NCI-H1417 (cell line): ENCODE data around the gene ERGIC1.

ENCODE experiments used
- DNase-seq, 3 experiments: peaks; one replicate each; lab custom pipeline; 2025; lab: John Stamatoyannopoulos, UW

ERGIC1 gene

GRCh38 chr5:172921906-172922305 is 87.9 kb downstream of the ERGIC1 start:
- DNase-seq = no peak

GRCh38 chr5:172923539-172923938 is 89.5 kb downstream of the ERGIC1 start:
- DNase-seq = no peak

GRCh38 chr5:172925336-172925948 is 91.4 kb downstream of the ERGIC1 start:
- no peak for DNase-seq

GRCh38 chr5:172926008-172926523 is 92.0 kb downstream of the ERGIC1 start:
- no peak for DNase-seq

- no peak for DNase-seq
Measured at GRCh38 chr5:172926796-172927195, 92.7 kb downstream of the ERGIC1 start.

- DNase-seq = no peak
Measured at GRCh38 chr5:172929371-172929838, 95.4 kb downstream of the ERGIC1 start.

GRCh38 chr5:172931001-172931536 is 97.0 kb downstream of the ERGIC1 start:
- no peak for DNase-seq

GRCh38 chr5:172932313-172933017 is 98.4 kb downstream of the ERGIC1 start:
- DNase-seq = peak; percentile 18 to 64 (median 48)

- DNase-seq = no peak
Measured at GRCh38 chr5:172933238-172933637, 99.2 kb downstream of the ERGIC1 start.

- no peak for DNase-seq
Measured at GRCh38 chr5:172935096-172935495, 101.0 kb downstream of the ERGIC1 start.

- DNase-seq = no peak
Measured at GRCh38 chr5:172936401-172936800, 102.3 kb downstream of the ERGIC1 start.

GRCh38 chr5:172939071-172939470 is 105.0 kb downstream of the ERGIC1 start:
- DNase-seq = peak in 2 of 3 experiments; percentile 4 to 5

- DNase-seq = peak; percentile 15 to 64 (median 27)
Measured at GRCh38 chr5:172939611-172940267, 105.7 kb downstream of the ERGIC1 start.

- DNase-seq = no peak
Measured at GRCh38 chr5:172940268-172941066, 106.4 kb downstream of the ERGIC1 start.

- DNase-seq = peak in 1 of 3 experiments; percentile 11
Measured at GRCh38 chr5:172941067-172941516, 107.0 kb downstream of the ERGIC1 start.

- DNase-seq = no peak
Measured at GRCh38 chr5:172942556-172942955, 108.5 kb downstream of the ERGIC1 start.

- DNase-seq = peak in 1 of 3 experiments; percentile 1
Measured at GRCh38 chr5:172943283-172943841, 109.3 kb downstream of the ERGIC1 start.

GRCh38 chr5:172943906-172944305 is 109.9 kb downstream of the ERGIC1 start:
- DNase-seq = no peak

- DNase-seq = no peak
Measured at GRCh38 chr5:172944741-172945140, 110.7 kb downstream of the ERGIC1 start.

GRCh38 chr5:172945151-172945550 is 111.1 kb downstream of the ERGIC1 start:
- DNase-seq = no peak

- no peak for DNase-seq
Measured at GRCh38 chr5:172946146-172946545, 112.1 kb downstream of the ERGIC1 start.
